GM19468 (cell line): ENCODE data around the gene MB21D2.

ENCODE experiments used
- ATAC-seq: cut with Tn5 transposase; IDR thresholded peaks from one replicate; pipeline ENCODE4 v1.9.1; 2021; ENCODE audit warnings: mild to moderate bottlenecking, moderate library complexity, moderate number of reproducible peaks; ENCODE audit not compliant: unreplicated experiment; ENCODE audit errors: extremely low read depth

MB21D2 gene

GRCh38 chr3:192747746-192748145, 169.9 kb downstream of the MB21D2 start:
- ATAC-seq, result no peak

- no peak for ATAC-seq
Observed at GRCh38 chr3:192747145-192747544, 170.5 kb downstream of the MB21D2 start.
